ENCODE results near the gene ASB6.

- no peak for TF ChIP-seq CTBP1 (IDR thresholded peaks at IDR 0.05; ENCODE audit: borderline replicate concordance)
- no peak for TF ChIP-seq TARDBP (IDR thresholded peaks at IDR 0.05)
Measured at GRCh38 chr9:129612123-129612522, 29.8 kb downstream of the ASB6 start.
